GM10266 (cell line): Measurements from ENCODE around the gene BICD2.

ENCODE experiments used
- DNase-seq: peaks from one replicate; pipeline ENCODE4 v3.0.0; 2012; ENCODE audit errors: extremely low spot score
- TF ChIP-seq, protein P1 (sequence below): IDR thresholded peaks from 2 replicates; pipeline ENCODE4 v1.5.1; 2012; ENCODE audit warnings: mild to moderate bottlenecking, low read depth; ENCODE audit not compliant: control insufficient read depth, insufficient read depth; ENCODE audit errors: missing control alignments

BICD2 gene

GRCh38 chr9:92762196-92762595 is 2.4 kb downstream of the BICD2 start:
- DNase-seq: no peak
- TF ChIP-seq, protein P1, sequence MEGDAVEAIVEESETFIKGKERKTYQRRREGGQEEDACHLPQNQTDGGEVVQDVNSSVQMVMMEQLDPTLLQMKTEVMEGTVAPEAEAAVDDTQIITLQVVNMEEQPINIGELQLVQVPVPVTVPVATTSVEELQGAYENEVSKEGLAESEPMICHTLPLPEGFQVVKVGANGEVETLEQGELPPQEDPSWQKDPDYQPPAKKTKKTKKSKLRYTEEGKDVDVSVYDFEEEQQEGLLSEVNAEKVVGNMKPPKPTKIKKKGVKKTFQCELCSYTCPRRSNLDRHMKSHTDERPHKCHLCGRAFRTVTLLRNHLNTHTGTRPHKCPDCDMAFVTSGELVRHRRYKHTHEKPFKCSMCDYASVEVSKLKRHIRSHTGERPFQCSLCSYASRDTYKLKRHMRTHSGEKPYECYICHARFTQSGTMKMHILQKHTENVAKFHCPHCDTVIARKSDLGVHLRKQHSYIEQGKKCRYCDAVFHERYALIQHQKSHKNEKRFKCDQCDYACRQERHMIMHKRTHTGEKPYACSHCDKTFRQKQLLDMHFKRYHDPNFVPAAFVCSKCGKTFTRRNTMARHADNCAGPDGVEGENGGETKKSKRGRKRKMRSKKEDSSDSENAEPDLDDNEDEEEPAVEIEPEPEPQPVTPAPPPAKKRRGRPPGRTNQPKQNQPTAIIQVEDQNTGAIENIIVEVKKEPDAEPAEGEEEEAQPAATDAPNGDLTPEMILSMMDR: no peak

DNA sequence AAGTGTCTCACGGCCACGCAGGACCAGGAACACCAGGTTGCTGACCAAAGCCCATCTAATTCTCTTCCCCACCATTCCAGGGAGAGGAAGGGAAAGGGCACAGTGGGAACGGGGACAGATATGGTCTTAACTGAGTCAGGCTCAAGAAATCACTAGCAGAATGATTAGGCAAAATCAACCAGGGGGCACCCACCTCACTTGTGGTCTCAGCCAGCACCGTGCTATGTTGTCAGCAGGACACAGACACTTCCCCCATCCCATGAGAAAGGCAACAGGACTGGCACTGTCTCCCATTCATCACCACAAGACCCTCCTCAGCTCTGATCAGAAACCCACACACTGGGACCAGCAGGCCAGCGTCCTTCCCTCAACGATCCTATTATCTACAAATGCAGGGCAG is 2.9 kb downstream of the BICD2 start:
- DNase-seq: no peak
- TF ChIP-seq, protein P1: no peak

DNA sequence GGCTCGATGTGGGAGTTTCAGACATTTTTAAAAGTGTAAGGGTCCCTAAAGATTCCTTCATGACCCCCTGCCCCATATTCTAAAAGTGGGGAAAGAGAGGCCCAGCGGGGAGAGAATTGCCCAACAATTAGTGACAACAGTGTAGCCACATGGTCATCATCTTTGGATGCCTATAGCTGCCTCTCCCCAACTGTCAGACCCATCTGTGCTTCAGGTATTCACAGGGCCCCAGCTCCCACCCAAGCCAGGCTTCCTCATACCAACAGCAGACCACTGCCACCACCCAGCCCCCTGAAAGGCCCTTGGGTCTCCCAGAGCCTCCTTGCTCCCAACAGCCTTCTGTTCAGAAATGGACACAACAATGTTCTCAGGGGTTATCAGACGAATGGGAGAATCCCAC is 4.1 kb downstream of the BICD2 start:
- no peak for DNase-seq
- TF ChIP-seq, protein P1: no peak

- no peak for DNase-seq
- TF ChIP-seq, protein P1: no peak
Observed at GRCh38 chr9:92760070-92760469, 4.6 kb downstream of the BICD2 start.

- TF ChIP-seq, protein P1: no peak
- DNase-seq: no peak
Observed at GRCh38 chr9:92759446-92759845, 5.2 kb downstream of the BICD2 start.

GRCh38 chr9:92756792-92757191 is 7.8 kb downstream of the BICD2 start:
- DNase-seq: no peak
- TF ChIP-seq, protein P1: no peak

DNA sequence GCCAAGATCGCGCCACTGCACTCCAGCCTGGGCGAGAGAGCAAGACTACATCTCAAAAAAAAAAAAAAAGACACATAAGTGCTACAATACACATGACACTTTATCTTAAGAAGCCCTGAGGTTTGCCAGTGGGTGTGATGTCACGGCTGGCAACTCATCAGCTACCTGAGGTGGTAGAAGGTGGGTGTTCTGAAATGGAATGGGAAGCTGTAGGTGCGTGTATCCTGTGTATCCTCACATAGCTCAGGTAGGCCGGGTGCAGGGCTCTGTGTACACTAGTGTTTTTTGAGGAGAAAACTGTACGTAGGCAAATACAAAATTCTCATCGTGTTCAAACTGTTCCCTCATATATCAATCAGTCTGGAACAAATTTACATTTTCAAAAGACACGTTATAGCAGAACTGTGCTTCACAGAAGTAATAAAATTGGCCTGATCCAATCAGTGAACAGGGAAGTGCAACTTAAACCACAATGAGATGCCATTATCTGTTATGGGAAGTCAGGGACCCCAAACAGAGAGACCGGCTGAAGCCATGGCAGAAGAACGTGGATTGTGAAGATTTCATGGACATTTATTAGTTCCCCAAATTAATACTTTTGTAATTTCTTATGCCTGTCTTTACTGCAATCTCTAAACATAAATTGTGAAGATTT is 10.4 kb downstream of the BICD2 start:
- TF ChIP-seq, protein P1: no peak
- no peak for DNase-seq
